ENCODE results near the gene NCSTN.

NCSTN gene

DNA sequence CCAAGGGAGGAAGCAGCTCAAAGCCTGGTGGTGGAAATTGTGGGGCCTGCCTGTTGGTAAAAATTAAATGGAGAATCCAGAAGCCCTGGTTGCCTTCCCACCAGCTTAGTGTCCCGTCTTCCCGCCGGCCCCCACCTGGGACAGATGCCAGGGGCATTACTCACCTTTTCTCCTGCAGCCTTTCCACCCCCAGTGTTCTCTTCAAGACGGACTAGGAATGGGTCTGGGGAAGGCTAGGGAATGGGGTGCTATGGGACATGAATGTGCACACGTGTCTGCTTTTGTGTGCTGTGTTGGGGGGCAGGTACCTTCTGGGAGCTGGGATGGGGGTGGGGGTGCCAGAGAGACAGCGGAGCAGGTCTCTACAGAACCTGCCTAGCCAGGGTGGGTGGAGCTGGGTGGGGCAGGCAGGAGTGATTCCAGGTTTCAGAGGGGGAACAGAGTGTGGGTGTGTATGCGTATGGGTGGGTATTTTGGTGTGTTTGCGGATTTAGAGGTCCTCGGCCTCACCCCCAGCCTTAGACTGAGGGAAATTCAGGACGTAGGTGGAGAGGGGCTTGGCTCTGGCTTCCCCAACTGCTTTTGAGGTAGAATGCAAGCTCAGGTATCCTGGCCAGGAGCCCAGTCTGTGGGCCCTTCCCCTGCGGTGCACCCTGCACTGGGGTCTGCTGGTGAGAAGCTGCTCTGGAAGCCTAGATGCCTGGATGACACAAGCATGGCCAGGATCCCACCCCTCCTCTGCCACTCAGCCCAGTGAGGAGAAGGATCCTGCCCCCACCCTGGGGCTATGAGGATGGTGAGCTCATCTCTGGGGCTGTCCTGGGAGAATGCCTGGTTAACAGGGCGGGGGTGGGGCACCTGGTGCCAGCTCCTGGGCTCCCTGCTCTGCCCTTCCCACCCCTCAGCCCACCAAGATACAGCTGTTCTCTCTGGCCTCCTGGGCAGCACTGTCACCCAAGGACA is 64.9 kb downstream of the NCSTN start:
- DNase-seq: no peak
